Measurements from ENCODE around the gene ZNF507. TPM values are rescaled to one million over a fixed set of nuclear protein-coding genes. Genes with fewer than 3 reads are reported as not detected.

Gene ZNF507
- total RNA-seq, 4 donors from 2014 or later: 12.6 to 19.1 (median 17.9) TPM

DNA sequence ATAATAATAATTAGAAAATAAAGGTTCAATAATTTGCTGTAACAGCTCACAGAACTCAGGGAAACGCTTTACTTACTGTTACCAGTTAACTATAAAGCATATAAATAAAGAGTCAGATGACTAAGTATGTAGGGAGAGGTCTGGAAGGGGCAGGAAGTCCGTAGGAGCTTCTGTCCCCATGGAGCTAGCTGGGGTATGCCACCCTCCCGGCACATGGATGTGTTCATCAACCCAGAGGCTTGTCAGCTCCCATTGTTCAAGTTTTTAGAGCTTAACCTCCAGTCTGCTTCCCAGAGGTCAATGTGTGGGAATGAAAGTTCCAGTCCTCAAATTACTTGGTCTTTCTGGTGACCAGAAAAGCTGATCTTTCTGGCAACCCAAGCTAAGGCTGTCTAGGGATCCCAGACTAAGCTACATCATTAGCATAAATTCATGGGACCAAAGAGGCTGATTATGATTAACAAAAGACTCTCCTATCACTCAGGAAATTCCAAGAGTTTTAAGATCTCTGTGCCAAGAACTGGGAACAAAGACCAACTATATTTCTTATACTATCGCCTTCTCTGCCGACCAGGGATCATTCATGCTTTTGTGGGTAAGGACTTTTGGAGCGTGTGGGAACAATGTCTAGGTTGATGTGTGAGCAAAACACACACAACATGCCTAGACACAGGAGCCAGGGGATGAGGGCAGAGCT, 31.7 kb upstream of the ZNF507 start:
- H3K27ac ChIP-seq (replicated peaks in 1 of 4): no peak overlapping the region
- no peak overlapping the region for H3K4me3 ChIP-seq
- peaks cover 0 to 29% (median 0%) of the 10 kb centered on the region in 4 donors for H3K27me3 ChIP-seq
- no peaks in the 10 kb centered on the region for H3K36me3 ChIP-seq
- H3K4me1 ChIP-seq: no peaks in the 10 kb centered on the region
- no peaks in the 10 kb centered on the region for H3K9me3 ChIP-seq
- no peak for DNase-seq (ENCODE audit: extremely low spot score)
- intact Hi-C loops (cut with DNase I): no loop called here
- no peak for TF ChIP-seq POLR2AphosphoS5 (IDR thresholded peaks at IDR 0.05)
- TF ChIP-seq EP300 (IDR thresholded peaks at IDR 0.05): no peak
- no peak for TF ChIP-seq POLR2A (IDR thresholded peaks at IDR 0.05; ENCODE audit: low read depth)
- TF ChIP-seq, protein P1, sequence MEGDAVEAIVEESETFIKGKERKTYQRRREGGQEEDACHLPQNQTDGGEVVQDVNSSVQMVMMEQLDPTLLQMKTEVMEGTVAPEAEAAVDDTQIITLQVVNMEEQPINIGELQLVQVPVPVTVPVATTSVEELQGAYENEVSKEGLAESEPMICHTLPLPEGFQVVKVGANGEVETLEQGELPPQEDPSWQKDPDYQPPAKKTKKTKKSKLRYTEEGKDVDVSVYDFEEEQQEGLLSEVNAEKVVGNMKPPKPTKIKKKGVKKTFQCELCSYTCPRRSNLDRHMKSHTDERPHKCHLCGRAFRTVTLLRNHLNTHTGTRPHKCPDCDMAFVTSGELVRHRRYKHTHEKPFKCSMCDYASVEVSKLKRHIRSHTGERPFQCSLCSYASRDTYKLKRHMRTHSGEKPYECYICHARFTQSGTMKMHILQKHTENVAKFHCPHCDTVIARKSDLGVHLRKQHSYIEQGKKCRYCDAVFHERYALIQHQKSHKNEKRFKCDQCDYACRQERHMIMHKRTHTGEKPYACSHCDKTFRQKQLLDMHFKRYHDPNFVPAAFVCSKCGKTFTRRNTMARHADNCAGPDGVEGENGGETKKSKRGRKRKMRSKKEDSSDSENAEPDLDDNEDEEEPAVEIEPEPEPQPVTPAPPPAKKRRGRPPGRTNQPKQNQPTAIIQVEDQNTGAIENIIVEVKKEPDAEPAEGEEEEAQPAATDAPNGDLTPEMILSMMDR (IDR thresholded peaks at IDR 0.05): no peak
- WGBS: 65% methylated on average over 6 of the region's 6 CpGs

GRCh38 chr19:32316034-32316433, 29.4 kb upstream of the ZNF507 start:
- H3K4me3 ChIP-seq: no peak overlapping the region
- 84% methylated on average over 6 of the region's 6 CpGs for WGBS
- no peaks in the 10 kb centered on the region for H3K9me3 ChIP-seq
- DNase-seq (ENCODE audit: extremely low spot score): peak; percentile 47
- no peak overlapping the region for H3K27ac ChIP-seq (replicated peaks in 1 of 4)
- TF ChIP-seq, protein P1 (IDR thresholded peaks at IDR 0.05): no peak
- TF ChIP-seq EP300 (IDR thresholded peaks at IDR 0.05): no peak
- no peaks in the 10 kb centered on the region for H3K4me1 ChIP-seq
- H3K27me3 ChIP-seq: peaks cover 0 to 12% (median 0%) of the 10 kb centered on the region in 4 donors
- H3K36me3 ChIP-seq: no peaks in the 10 kb centered on the region
- intact Hi-C loops (cut with DNase I): no loop called here

DNA sequence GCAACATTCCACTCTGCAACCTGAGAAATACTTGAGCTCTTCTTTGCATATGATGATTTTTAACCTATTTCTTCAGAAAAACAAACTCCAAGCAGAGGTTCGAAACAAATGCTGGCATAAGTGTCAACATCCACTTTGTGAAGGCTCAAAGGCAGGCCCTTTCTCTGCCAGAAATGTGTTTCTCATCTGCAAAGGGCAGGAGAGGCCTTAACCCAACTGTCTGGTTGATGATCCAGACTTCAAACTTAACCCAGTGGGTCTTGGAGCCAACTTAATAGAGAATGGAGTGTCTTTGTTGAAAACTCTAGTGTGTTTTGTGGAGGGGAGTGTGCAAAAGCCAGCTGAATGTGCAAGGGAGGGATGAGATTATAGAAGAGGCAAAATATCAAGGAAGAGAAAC, 28.3 kb upstream of the ZNF507 start:
- WGBS: 55% methylated on average over 1 of the region's 1 CpG

GRCh38 chr19:32318884-32319520, 26.4 kb upstream of the ZNF507 start:
- 61% methylated on average over 5 of the region's 5 CpGs for WGBS

More for the DNA sequence above, 28.3 kb upstream of the ZNF507 start:
- intact Hi-C loops (cut with DNase I): no loop called here
- TF ChIP-seq, protein P1 (IDR thresholded peaks at IDR 0.05): no peak
- TF ChIP-seq EP300 (IDR thresholded peaks at IDR 0.05) (no peak), POLR2A (IDR thresholded peaks at IDR 0.05; ENCODE audit: low read depth) (no peak), POLR2AphosphoS5 (IDR thresholded peaks at IDR 0.05) (no peak)
- Histone ChIP-seq H3K4me3 (no peak overlapping the region), H3K4me1 (no peaks in the 10 kb centered on the region), H3K27ac (replicated peaks in 1 of 4) (no peak overlapping the region), H3K9me3 (no peaks in the 10 kb centered on the region), H3K36me3 (no peaks in the 10 kb centered on the region), H3K27me3 (peaks cover 0 to 8% (median 0%) of the 10 kb centered on the region in 4 donors)
- DNase-seq (ENCODE audit: extremely low spot score): peak; percentile 66

More at GRCh38 chr19:32318884-32319520, 26.4 kb upstream of the ZNF507 start:
- peaks cover 0 to 12% (median 0%) of the 10 kb centered on the region in 4 donors for H3K27me3 ChIP-seq
- peak; percentile 90 for DNase-seq (ENCODE audit: extremely low spot score)
- intact Hi-C loops (cut with DNase I): no loop called here
- no peaks in the 10 kb centered on the region for H3K36me3 ChIP-seq
- H3K4me3 ChIP-seq: no peak overlapping the region
- no peaks in the 10 kb centered on the region for H3K9me3 ChIP-seq
- TF ChIP-seq, protein P1 (IDR thresholded peaks at IDR 0.05): peak in 1 of 3 experiments; percentile 22
- TF ChIP-seq POLR2AphosphoS5 (IDR thresholded peaks at IDR 0.05): no peak
- H3K27ac ChIP-seq (replicated peaks in 1 of 4): no peak overlapping the region
- H3K4me1 ChIP-seq: no peaks in the 10 kb centered on the region

All from esophagus muscularis mucosa (tissue), 4 donors.